ENCODE measurements around the gene NTHL1. TPM values are rescaled to one million over a fixed set of nuclear protein-coding genes. Genes with fewer than 3 reads are reported as not detected.
A peak's percentile ranks its signal among the peaks of the same experiment; 100 is the strongest.

Gene NTHL1
- total and polyA plus RNA-seq, 2 experiments from 2014 or later = 84.6 to 87.9 TPM

GRCh38 chr16:2058872-2059271, 11.2 kb upstream of the NTHL1 start:
- TF ChIP-seq NANOG (IDR thresholded peaks at IDR 0.05; ENCODE audit: borderline replicate concordance) = no peak
- no peak for TF ChIP-seq POLR2AphosphoS5 (IDR thresholded peaks at IDR 0.05; ENCODE audit: low read depth)
- TF ChIP-seq JUNB (IDR thresholded peaks at IDR 0.05; ENCODE audit: unreplicated experiment) = no peak
- TF ChIP-seq REST (IDR thresholded peaks at IDR 0.05; ENCODE audit: unreplicated experiment) = no peak
- TF ChIP-seq EZH2 (IDR thresholded peaks at IDR 0.05; ENCODE audit: low read depth, unreplicated experiment) = no peak
- no peak for TF ChIP-seq ZNF462 (CRISPR knock-in tag; IDR thresholded peaks at IDR 0.05)
- TF ChIP-seq ETS1 (IDR thresholded peaks at IDR 0.05) = no peak
- TF ChIP-seq CREB1 (CRISPR knock-in tag; IDR thresholded peaks at IDR 0.05; ENCODE audit: low read depth) = no peak
- TF ChIP-seq CTCF (conservative IDR thresholded peaks at IDR 0.05; ENCODE audit: low read depth in 2 of 2) = no peak
- no peak for TF ChIP-seq ZNF114 (CRISPR knock-in tag; IDR thresholded peaks at IDR 0.05)
- no peak for TF ChIP-seq STAT1 (IDR thresholded peaks at IDR 0.05; ENCODE audit: unreplicated experiment)
- no peak for ATAC-seq
- Mint-ChIP-seq H3K27ac (no peak overlapping the region), H3K36me3 (ENCODE audit: low read depth) (peaks cover 12% of the 10 kb centered on the region; the same call in 2 of the 3 replicates), H3K4me3 (no peak overlapping the region), H3K4me1 (no peaks in the 10 kb centered on the region), H3K27me3 (ENCODE audit: insufficient read depth, low read depth, poor library complexity) (peaks cover 11% of the 10 kb centered on the region), H3K9me3 (no peaks in the 10 kb centered on the region)
- no peaks in the 10 kb centered on the region for H3K27me3 ChIP-seq (ENCODE audit: insufficient read depth)
- no peaks in the 10 kb centered on the region; the same call in 1 of the 2 replicates for H3K36me3 ChIP-seq (ENCODE audit: insufficient read depth)
- H3K9me2 ChIP-seq (ENCODE audit: insufficient read depth) = no peaks in the 10 kb centered on the region
- H4K20me1 ChIP-seq (replicated peaks; ENCODE audit: insufficient read depth) = no peaks in the 10 kb centered on the region; the same call in 1 of the 2 replicates
- no peak for DNase-seq (ENCODE audit: low spot score)
- no peaks in the 10 kb centered on the region for H3K79me2 ChIP-seq (replicated peaks; ENCODE audit: insufficient read depth)
- H3K27ac ChIP-seq (ENCODE audit: low read depth) = peak overlapping the region; percentile 19; the same call in 1 of the 2 replicates
- no peaks in the 10 kb centered on the region for H3F3A ChIP-seq (replicated peaks; ENCODE audit: low read depth)
- H2AFZ ChIP-seq = no peak overlapping the region
- no peak overlapping the region for H3K4me3 ChIP-seq
- no peaks in the 10 kb centered on the region for H3K4me1 ChIP-seq (ENCODE audit: insufficient read depth)
- H3K4me2 ChIP-seq = no peak overlapping the region

All from GM23338 (cell line).